Neural cell (in vitro differentiated cells): ENCODE data around the gene PFN2.

Experiments used
- EP300 ChIP-seq: fragments of 450-650 bp; conservative IDR thresholded peaks from 2 replicates; pipeline ENCODE4 v1.6.1; 2014; ENCODE audit warnings: antibody characterized with exemption, mild to moderate bottlenecking, moderate library complexity; ENCODE audit not compliant: poor library complexity, severe bottlenecking
- EZH2 ChIP-seq: fragments of 200-600, 300-800 bp; shearing (Covaris generic), sonication (generic); IDR thresholded peaks from 2 replicates; pipeline ENCODE4 v1.6.1; 2014; ENCODE audit warnings: antibody characterized with exemption, low read length, borderline replicate concordance, mild to moderate bottlenecking; ENCODE audit not compliant: insufficient read depth, poor library complexity, severe bottlenecking
- REST ChIP-seq: IDR thresholded peaks from 2 replicates; pipeline ENCODE4 v1.6.1; 2012; ENCODE audit warnings: borderline replicate concordance
- TAF1 ChIP-seq: IDR thresholded peaks from 2 replicates; pipeline ENCODE4 v1.6.1; 2012; ENCODE audit warnings: low read depth
- TF ChIP-seq, protein P1 (sequence below): fragments of 450-650 bp; IDR thresholded peaks from 2 replicates; pipeline ENCODE4 v1.5.1; 2014; ENCODE audit warnings: antibody characterized with exemption, mild to moderate bottlenecking, moderate library complexity; ENCODE audit not compliant: poor library complexity, severe bottlenecking

DNA sequence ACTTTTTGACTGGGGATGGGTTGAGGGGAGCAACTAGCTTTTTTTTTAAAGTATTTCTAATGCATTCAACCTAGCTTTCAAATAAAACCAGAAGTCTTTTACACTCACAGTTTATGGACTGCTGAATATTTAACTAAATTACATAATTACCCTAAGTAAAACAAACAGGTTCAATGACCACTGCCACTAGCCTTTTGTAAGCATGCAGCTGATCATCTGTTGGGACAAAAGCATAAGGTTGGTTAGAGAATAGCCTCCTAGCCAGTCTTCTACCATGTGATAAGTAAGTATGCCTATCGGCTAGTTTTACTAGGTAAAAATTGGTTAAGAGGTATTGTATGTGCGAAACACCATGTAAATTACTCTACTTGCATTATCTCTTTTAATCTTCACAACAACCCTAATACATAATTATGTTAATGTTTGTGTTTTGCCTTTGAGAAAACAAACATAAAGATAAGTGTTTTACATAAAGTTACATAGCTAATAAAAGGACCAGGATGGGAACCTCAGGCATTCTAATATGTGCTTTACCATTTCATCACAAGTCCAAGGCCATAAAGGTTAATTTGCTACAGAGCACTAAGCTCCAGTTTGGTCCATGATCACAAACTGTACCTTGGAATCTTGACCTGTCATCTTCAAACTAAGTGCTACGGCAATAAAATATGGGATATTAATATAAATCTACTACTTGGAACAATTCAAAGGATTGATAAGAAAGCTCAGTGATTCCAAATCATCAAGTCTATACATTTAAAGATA lies 13.2 kb downstream of the PFN2 start:
- TF ChIP-seq, protein P1, sequence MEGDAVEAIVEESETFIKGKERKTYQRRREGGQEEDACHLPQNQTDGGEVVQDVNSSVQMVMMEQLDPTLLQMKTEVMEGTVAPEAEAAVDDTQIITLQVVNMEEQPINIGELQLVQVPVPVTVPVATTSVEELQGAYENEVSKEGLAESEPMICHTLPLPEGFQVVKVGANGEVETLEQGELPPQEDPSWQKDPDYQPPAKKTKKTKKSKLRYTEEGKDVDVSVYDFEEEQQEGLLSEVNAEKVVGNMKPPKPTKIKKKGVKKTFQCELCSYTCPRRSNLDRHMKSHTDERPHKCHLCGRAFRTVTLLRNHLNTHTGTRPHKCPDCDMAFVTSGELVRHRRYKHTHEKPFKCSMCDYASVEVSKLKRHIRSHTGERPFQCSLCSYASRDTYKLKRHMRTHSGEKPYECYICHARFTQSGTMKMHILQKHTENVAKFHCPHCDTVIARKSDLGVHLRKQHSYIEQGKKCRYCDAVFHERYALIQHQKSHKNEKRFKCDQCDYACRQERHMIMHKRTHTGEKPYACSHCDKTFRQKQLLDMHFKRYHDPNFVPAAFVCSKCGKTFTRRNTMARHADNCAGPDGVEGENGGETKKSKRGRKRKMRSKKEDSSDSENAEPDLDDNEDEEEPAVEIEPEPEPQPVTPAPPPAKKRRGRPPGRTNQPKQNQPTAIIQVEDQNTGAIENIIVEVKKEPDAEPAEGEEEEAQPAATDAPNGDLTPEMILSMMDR = no peak
- TF ChIP-seq EP300 (no peak), EZH2 (no peak), TAF1 (no peak), REST (no peak)
